Heart left ventricle (tissue), 16 donors: Measurements from ENCODE around the gene MARK4. TPM values are rescaled to one million over a fixed set of nuclear protein-coding genes. Genes with fewer than 3 reads are reported as not detected.
"Not testable (repeated sequence)": the region's sequence is repeated elsewhere in the genome, so short reads cannot be mapped to it uniquely, and the experiment has no call there.

ENCODE experiments used
- ATAC-seq, 4 donors: fragments of 200-7000 bp; cut with Tn5 transposase; one replicate each; pipeline ENCODE4 v1.9.1; 2020 to 2022; ENCODE audit warnings: moderate library complexity in 4 of 4, mild to moderate bottlenecking in 3 of 4, moderate number of reproducible peaks in 1 of 4
- DNase-seq, 5 donors: peaks; one replicate each; pipeline ENCODE4 v3.0.0-alpha.2; 2020
- H3K27ac ChIP-seq, 12 donors: fragments of 200-600 bp; sonication (generic) in 4 of 12; one replicate each; pipeline versions ENCODE4 v1.5.0 to v1.8.0; 2016 to 2022; ENCODE audit warnings: mild to moderate bottlenecking in 2 of 12
- H3K27me3 ChIP-seq, 9 donors: fragments of 200-600 bp; sonication (generic) in 2 of 9; one replicate each; pipeline versions ENCODE4 v1.5.1 to v1.8.0; 2016 to 2022; ENCODE audit warnings: mild to moderate bottlenecking in 3 of 9
- H3K36me3 ChIP-seq, 9 donors: fragments of 200-600 bp; sonication (generic) in 2 of 9; one replicate each; pipeline versions ENCODE4 v1.5.0 to v1.8.0; 2018 to 2022; ENCODE audit warnings: mild to moderate bottlenecking in 2 of 9
- H3K4me1 ChIP-seq, 12 donors: fragments of 200-600 bp; sonication (generic) in 4 of 12; one replicate each; pipeline versions ENCODE4 v1.5.0 to v1.8.0; 2016 to 2022; ENCODE audit warnings: mild to moderate bottlenecking in 3 of 12
- H3K4me3 ChIP-seq, 12 donors: fragments of 200-600 bp; sonication (generic) in 4 of 12; one replicate each; pipeline versions ENCODE4 v1.5.0 to v1.8.0; 2017 to 2022; ENCODE audit warnings: mild to moderate bottlenecking in 9 of 12, moderate library complexity in 4 of 12
- H3K9me3 ChIP-seq, 12 donors: fragments of 200-600 bp; sonication (generic) in 4 of 12; one replicate each; pipeline versions ENCODE4 v1.5.0 to v1.8.0; 2016 to 2022; ENCODE audit warnings: mild to moderate bottlenecking in 1 of 12
- CTCF ChIP-seq, 12 donors: fragments of 200-600 bp; sonication (generic) in 4 of 12; IDR thresholded peaks; one replicate each; pipeline versions ENCODE4 v1.5.0 to v1.8.0; 2018 to 2022; ENCODE audit warnings: antibody characterized with exemption in 12 of 12, mild to moderate bottlenecking in 5 of 12
- POLR2A ChIP-seq, 2 donors: fragments of 450-650 bp; IDR thresholded peaks; one replicate each; pipeline ENCODE4 v1.6.1; 2017; ENCODE audit warnings: antibody characterized with exemption in 2 of 2, mild to moderate bottlenecking in 2 of 2, moderate library complexity in 2 of 2
- WGBS, 4 donors: extraction: QIAGEN DNeasy Blood & Tissue Kit in 2 of 4; methylation state at CpG; one replicate each; pipeline versions ENCODE4 v1.1.5 to v1.1.7; 2013 to 2018; 5-methylcytosine and 5-hydroxymethylcytosine counted together
- intact Hi-C, 10 donors: fragments of 100-400 bp; cut with DNase I; formaldehyde crosslinking; loops; one replicate each; pipeline versions ENCODE4 v1.11.1 to v1.14.2; 2022
- polyA plus RNA-seq, 2 donors: library from polyadenylated mRNA; stranded (reverse); fragments of 200-250 nt; gene quantifications; one replicate each; pipeline ENCODE4 v1.2.3, GENCODE V29; 2013
- total RNA-seq, 9 donors: library from RNA; depleted of rRNA in 2 of 9; stranded (reverse); fragments of >200 nt in 2 of 9; fragmentation: NEBNext Ultra II Directional in 3 of 9; extraction: Animal tissue kit (Norgen Biotek cat#: 25700) in 3 of 9; gene quantifications; one replicate each; pipeline versions ENCODE4 v1.1.0 to v1.2.4, GENCODE V29; 2016 to 2023
- donor health status: ischemic (EF 13 %, LVEDD 7.1; RV severe dilation, severe dysfunction).
- donor health status: healthy with polysubstance abuse.
- donor health status: DM: no; HTN: yes; CAD: no.
- donor health status: DM: no; HTN: no; CAD: no.
- donor health status: ischemic (EF 25% LVEDD 6.9; RV normal size, moderate dysfunction).
- donor health status: ischemic (EF 25% LVEDD 5.7; RV mildly dilated, moderate dysfunction).
- donor health status: healthy.
- donor health status: DM: yes; HTN: yes; CAD: no.
- donor health status: ischemic (EF 35%, LVEDD 5.7; RV mildly dilated, moderate dysfunction).
- donor health status: nonischemic (EF 11% LVEDD 7.7; RV severe dilation, severe dysfunction).
- donor health status: DM: yes; HTN: yes; CAD: no.
- donor health status: PGD.
- donor health status: ischemic (EF 29% LVEDD 5.4; RV normal size, mild dysfunction).
- donor health status: nonischemic (EF 23%, LVEDD 6.1; RV moderate dilation, normal function).

Gene MARK4
- total and polyA plus RNA-seq, 11 donors = 18.0 to 46.9 (median 28.6) TPM

- no peak for TF ChIP-seq POLR2A (IDR thresholded peaks at IDR 0.05)
- no peak for TF ChIP-seq CTCF (IDR thresholded peaks at IDR 0.05)
- Histone ChIP-seq H3K9me3 (no peaks in the 10 kb centered on the region), H3K27ac (no peak overlapping the region), H3K4me3 (no peak overlapping the region), H3K27me3 (no peaks in the 10 kb centered on the region), H3K36me3 (peaks cover 0 to 50% (median 36%) of the 10 kb centered on the region in 9 donors), H3K4me1 (no peaks in the 10 kb centered on the region)
- intact Hi-C loops = no loop called here
- 94 to 95% (median 94%) methylated on average over 5 of the region's 5 CpGs for WGBS, 4 donors
- peak in 1 of 4 donors; percentile 11 for ATAC-seq
- DNase-seq = no peak
Measured at GRCh38 chr19:45265375-45265774, 14.3 kb downstream of the MARK4 start.

GRCh38 chr19:45267296-45267695 lies 16.2 kb downstream of the MARK4 start:
- intact Hi-C loops = no loop called here
- Histone ChIP-seq H3K27ac (no peak overlapping the region), H3K27me3 (no peaks in the 10 kb centered on the region), H3K4me1 (no peaks in the 10 kb centered on the region), H3K36me3 (peaks cover 0 to 67% (median 48%) of the 10 kb centered on the region in 9 donors), H3K4me3 (no peak overlapping the region), H3K9me3 (no peaks in the 10 kb centered on the region)
- DNase-seq (no peak), ATAC-seq (no peak)
- TF ChIP-seq CTCF (IDR thresholded peaks at IDR 0.05) = no peak
- TF ChIP-seq POLR2A (IDR thresholded peaks at IDR 0.05) = no peak
- 91 to 95% (median 94%) methylated on average over 10 to 12 of the region's 12 CpGs for WGBS, 4 donors

- peaks cover 0 to 86% (median 70%) of the 10 kb centered on the region in 9 donors for H3K36me3 ChIP-seq
- H3K4me3 ChIP-seq, DNase-seq, intact Hi-C loops, H3K27ac ChIP-seq, H3K4me1 ChIP-seq, H3K27me3 ChIP-seq, H3K9me3 ChIP-seq, ATAC-seq: not testable (repeated sequence)
- WGBS, 4 donors = 92 to 96% (median 94%) methylated on average over 13 of the region's 13 CpGs
Measured at GRCh38 chr19:45269939-45270338, 18.9 kb downstream of the MARK4 start.

GRCh38 chr19:45271098-45271734 lies 20.1 kb downstream of the MARK4 start:
- intact Hi-C loops = no loop called here
- no peak overlapping the region for H3K4me3 ChIP-seq
- no peak overlapping the region for H3K27ac ChIP-seq
- no peaks in the 10 kb centered on the region for H3K9me3 ChIP-seq
- no peaks in the 10 kb centered on the region for H3K27me3 ChIP-seq
- TF ChIP-seq POLR2A (IDR thresholded peaks at IDR 0.05) (no peak), CTCF (IDR thresholded peaks at IDR 0.05) (no peak)
- H3K4me1 ChIP-seq = no peaks in the 10 kb centered on the region
- 79 to 90% (median 86%) methylated on average over 21 of the region's 21 CpGs for WGBS, 4 donors
- ATAC-seq (no peak), DNase-seq (no peak)
- peaks cover 0 to 89% (median 77%) of the 10 kb centered on the region in 9 donors for H3K36me3 ChIP-seq

- TF ChIP-seq CTCF (IDR thresholded peaks at IDR 0.05) (no peak), POLR2A (IDR thresholded peaks at IDR 0.05) (no peak)
- Histone ChIP-seq H3K27ac (no peak overlapping the region), H3K9me3 (no peaks in the 10 kb centered on the region), H3K27me3 (no peaks in the 10 kb centered on the region), H3K36me3 (peaks cover 0 to 88% (median 77%) of the 10 kb centered on the region in 9 donors), H3K4me3 (no peak overlapping the region), H3K4me1 (no peaks in the 10 kb centered on the region)
- intact Hi-C loops = no loop called here
- no peak for ATAC-seq
- DNase-seq = no peak
- 77 to 84% (median 81%) methylated on average over 6 to 7 of the region's 7 CpGs for WGBS, 4 donors
Measured at GRCh38 chr19:45271735-45272108, 20.7 kb downstream of the MARK4 start.
